Progenitor cell of endocrine pancreas (in vitro differentiated cells): ENCODE data around the gene NR2F1. TPM values are rescaled to one million over a fixed set of nuclear protein-coding genes. Genes with fewer than 3 reads are reported as not detected.

Experiments
- DNase-seq: peaks from one replicate; pipeline ENCODE4 v3.0.0; 2021; ENCODE audit warnings: low spot score; ENCODE audit not compliant: unreplicated experiment
- H3K27ac Mint-ChIP-seq: 2 replicates; pipeline ENCODE4 v1.8.0; 2021; ENCODE audit warnings: mild to moderate bottlenecking, moderate library complexity, mixed read lengths
- H3K27me3 Mint-ChIP-seq: 2 replicates; pipeline ENCODE4 v1.8.0; 2021; ENCODE audit warnings: mixed read lengths
- H3K36me3 Mint-ChIP-seq: 2 replicates; pipeline ENCODE4 v1.8.0; 2022; ENCODE audit warnings: mixed read lengths; ENCODE audit not compliant: insufficient read depth
- H3K4me1 Mint-ChIP-seq: 2 replicates; pipeline ENCODE4 v1.8.0; 2021; ENCODE audit warnings: low read depth, mixed read lengths
- H3K4me3 Mint-ChIP-seq: 2 replicates; pipeline ENCODE4 v1.8.0; 2021; ENCODE audit warnings: low read depth, mild to moderate bottlenecking, moderate library complexity, mixed read lengths
- H3K9me3 Mint-ChIP-seq: 2 replicates; pipeline ENCODE4 v1.8.0; 2021; ENCODE audit warnings: low read depth, mixed read lengths
- CTCF ChIP-seq: fragments of 200-600 bp; sonication (generic); IDR thresholded peaks from one replicate; pipeline ENCODE4 v1.5.0; 2021; ENCODE audit warnings: antibody characterized with exemption, mild to moderate bottlenecking; ENCODE audit not compliant: unreplicated experiment
- total RNA-seq: library from RNA; stranded (reverse); gene quantifications from 2 replicates; pipeline ENCODE4 v1.2.1, GENCODE V29; 2021

Gene NR2F1
- total RNA-seq, 1 donor from 2014 or later, result 34.8 TPM

DNA sequence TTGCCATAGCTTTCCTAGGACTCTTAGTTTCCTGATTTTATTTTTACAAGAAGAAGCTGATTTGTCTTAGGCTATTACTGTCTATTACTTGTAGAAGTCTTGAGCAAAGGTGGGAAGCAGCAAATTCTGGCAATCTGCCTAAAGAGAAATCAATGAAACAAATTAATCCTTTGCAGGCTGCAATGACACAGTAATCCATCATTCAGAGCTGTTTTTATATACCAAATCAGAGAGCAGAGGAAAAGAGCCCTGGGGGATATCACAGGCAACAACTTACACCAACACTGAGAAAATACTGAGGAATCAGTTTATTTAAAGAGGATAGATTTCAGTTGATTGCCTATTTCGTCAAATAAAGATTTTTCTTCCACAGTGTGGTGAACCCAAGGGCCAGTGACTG lies 15.6 kb upstream of the NR2F1 start:
- Mint-ChIP-seq H3K4me1 (peaks cover 9% of the 10 kb centered on the region), H3K27ac (no peak overlapping the region), H3K4me3 (no peak overlapping the region), H3K27me3 (peaks cover 38% of the 10 kb centered on the region), H3K36me3 (peaks cover 2% of the 10 kb centered on the region), H3K9me3 (no peaks in the 10 kb centered on the region)
- TF ChIP-seq CTCF, result no peak
- DNase-seq, result no peak

DNA sequence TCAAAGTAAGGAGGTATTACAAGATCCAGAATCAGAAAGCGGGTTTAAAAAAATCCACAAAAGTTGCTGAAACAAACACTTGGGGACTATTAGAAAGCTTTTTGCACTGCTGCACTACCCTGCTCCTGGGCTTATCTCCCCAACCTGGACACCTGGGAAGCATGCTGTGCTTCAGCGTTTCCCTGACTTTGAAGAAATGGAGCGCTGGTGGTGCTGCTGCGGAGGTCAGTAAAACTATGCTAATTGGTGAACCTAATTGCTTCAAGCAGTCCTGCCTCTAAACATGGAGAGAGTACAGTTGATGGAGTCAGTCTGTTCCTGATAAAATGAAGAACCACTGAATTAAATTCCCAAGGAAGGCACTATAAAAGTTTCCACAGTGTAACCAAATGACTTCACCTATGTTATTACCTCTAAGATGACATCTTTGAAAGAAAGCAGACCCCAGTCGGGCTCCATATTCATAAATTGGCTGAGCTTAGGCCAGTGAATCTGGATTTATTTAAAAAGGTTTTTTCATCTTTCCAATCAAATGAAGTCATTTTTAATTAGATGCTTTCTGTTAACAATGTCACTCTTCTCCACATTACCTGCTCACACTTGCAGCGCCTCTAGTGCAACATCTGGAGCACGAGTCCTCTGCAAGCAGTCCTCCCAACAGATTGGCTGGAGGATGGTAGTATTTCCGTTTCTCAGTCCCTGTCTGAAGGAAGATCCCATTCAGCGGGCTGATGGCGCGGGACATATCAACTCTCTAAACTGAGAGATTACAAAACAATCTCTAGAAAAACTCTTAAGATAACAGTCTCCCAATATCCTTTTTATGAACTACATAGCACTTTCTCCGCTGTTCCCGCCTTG lies 13.5 kb upstream of the NR2F1 start:
- no peaks in the 10 kb centered on the region for H3K36me3 Mint-ChIP-seq
- H3K4me3 Mint-ChIP-seq, result peak overlapping the region; percentile 35
- peaks cover 21% of the 10 kb centered on the region for H3K4me1 Mint-ChIP-seq
- no peak overlapping the region for H3K27ac Mint-ChIP-seq
- no peak for TF ChIP-seq CTCF
- H3K9me3 Mint-ChIP-seq, result no peaks in the 10 kb centered on the region
- DNase-seq, result no peak
- H3K27me3 Mint-ChIP-seq, result peaks cover 59% of the 10 kb centered on the region

DNA sequence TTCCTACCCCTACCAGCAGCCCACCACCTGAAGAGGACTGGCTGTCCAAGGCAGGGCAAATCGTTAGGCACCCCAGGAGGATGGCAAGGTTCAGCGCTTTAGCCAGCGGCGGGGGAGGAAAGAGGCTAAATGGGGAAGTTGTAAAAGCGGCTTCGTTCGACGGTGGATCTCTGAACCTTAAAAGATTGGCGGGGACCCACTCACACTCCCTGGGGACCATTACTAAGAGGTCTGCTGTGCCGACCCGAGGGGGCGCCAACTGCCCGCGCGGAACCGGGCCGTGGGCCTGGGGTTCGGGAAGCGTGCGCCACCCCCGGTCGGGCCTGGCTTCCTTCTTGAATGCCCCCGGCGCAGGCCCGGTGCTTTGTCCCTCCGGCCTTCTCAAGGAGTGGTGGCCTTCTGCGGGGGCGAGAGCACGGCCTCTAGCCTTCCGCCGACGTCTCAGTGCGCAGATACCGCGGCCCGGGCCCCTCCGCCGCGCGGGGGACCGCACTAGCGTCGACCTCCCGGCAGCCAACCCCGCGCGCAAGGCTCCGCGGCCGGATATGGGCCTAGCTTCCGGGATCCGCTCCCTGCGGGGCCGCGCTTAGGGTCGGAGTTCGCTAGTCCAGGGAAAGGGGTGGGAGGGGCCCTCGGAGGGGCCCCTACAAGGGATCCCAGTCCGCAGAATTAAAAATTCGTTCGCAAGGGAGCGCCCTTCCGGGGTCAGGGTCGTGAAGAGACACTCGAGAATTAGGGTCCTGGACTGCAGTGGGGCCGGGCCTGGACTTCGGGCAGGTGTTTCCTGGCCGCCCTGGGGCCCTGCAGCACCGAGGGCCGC lies 12.5 kb upstream of the NR2F1 start:
- DNase-seq, result no peak
- no peaks in the 10 kb centered on the region for H3K36me3 Mint-ChIP-seq
- H3K27ac Mint-ChIP-seq, result no peak overlapping the region
- H3K4me3 Mint-ChIP-seq, result peak overlapping the region; percentile 66
- peaks cover 69% of the 10 kb centered on the region for H3K27me3 Mint-ChIP-seq
- TF ChIP-seq CTCF, result peak; percentile 25
- H3K4me1 Mint-ChIP-seq, result peaks cover 21% of the 10 kb centered on the region
- H3K9me3 Mint-ChIP-seq, result no peaks in the 10 kb centered on the region

GRCh38 chr5:93571114-93571949 lies 11.7 kb upstream of the NR2F1 start:
- no peak for TF ChIP-seq CTCF
- no peak for DNase-seq
- peak overlapping the region; percentile 66 for H3K4me3 Mint-ChIP-seq
- H3K36me3 Mint-ChIP-seq, result no peaks in the 10 kb centered on the region
- peaks cover 77% of the 10 kb centered on the region for H3K27me3 Mint-ChIP-seq
- H3K4me1 Mint-ChIP-seq, result peaks cover 21% of the 10 kb centered on the region
- H3K9me3 Mint-ChIP-seq, result no peaks in the 10 kb centered on the region
- H3K27ac Mint-ChIP-seq, result no peak overlapping the region

DNA sequence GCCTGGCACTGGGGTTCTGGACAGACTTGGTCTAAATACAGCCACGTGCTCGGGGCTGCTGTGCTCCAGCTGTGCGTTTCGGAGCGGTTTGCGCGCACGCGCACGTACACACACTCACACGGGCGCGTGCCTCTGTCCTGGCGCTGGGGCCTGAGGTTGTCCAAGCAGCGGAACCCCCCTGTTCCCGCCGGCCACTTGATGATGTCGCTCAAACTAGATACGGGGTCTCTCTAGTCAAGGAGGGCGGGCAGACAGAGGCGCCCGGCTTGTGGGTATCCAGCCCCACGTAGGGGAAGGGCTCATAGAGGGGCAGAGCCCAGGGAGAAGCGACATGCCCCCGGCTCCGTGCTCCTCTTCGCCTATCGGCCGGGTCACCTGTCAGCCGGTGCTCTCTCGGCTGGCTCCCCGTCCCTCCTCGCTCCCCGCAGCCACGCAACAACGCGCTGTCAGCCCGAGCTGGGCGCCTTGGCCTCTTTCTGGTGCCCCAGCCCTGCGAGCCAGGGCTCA lies 10.9 kb upstream of the NR2F1 start:
- Mint-ChIP-seq H3K27ac (no peak overlapping the region), H3K4me3 (peak overlapping the region; percentile 66), H3K4me1 (peaks cover 23% of the 10 kb centered on the region), H3K27me3 (peaks cover 85% of the 10 kb centered on the region), H3K9me3 (no peaks in the 10 kb centered on the region), H3K36me3 (no peaks in the 10 kb centered on the region)
- TF ChIP-seq CTCF, result no peak
- no peak for DNase-seq
